GM18909 (cell line): Measurements from ENCODE around the gene DUS2.
A peak's percentile ranks its signal among the peaks of the same experiment; 100 is the strongest.
"Not testable (repeated sequence)": the region's sequence is repeated elsewhere in the genome, so short reads cannot be mapped to it uniquely, and the experiment has no call there.

Experiments
- ATAC-seq: cut with Tn5 transposase; IDR thresholded peaks from one replicate; pipeline ENCODE4 v1.9.1; 2021; ENCODE audit warnings: mild to moderate bottlenecking; ENCODE audit not compliant: unreplicated experiment, poor library complexity

The DUS2 gene

DNA sequence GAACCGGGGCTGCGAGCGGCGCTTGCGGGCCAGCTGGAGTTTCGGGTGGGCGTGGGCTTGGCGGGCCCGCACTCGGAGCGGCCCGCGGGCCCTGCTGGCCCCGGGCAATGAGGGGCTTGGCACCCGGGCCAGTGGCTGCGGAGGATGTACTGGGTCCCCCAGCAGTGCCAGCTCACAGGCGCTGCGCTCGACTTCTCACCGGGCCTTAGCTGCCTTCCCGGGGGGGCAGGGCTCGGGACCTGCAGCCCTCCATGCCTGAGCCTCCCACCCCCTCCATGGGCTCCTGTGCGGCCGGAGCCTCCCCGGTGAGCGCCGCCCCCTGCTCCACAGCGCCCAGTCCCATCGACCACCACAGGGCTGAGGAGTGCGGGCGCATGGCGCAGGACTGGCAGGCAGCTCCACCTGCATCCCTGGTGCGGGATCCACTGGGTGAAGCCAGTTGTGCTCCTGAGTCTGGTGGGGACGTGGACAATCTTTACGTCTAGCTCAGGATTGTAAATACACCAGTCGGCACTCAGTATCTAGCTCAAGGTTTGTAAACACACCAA is 24.8 kb upstream of the DUS2 start:
- not testable (repeated sequence) for ATAC-seq

DNA sequence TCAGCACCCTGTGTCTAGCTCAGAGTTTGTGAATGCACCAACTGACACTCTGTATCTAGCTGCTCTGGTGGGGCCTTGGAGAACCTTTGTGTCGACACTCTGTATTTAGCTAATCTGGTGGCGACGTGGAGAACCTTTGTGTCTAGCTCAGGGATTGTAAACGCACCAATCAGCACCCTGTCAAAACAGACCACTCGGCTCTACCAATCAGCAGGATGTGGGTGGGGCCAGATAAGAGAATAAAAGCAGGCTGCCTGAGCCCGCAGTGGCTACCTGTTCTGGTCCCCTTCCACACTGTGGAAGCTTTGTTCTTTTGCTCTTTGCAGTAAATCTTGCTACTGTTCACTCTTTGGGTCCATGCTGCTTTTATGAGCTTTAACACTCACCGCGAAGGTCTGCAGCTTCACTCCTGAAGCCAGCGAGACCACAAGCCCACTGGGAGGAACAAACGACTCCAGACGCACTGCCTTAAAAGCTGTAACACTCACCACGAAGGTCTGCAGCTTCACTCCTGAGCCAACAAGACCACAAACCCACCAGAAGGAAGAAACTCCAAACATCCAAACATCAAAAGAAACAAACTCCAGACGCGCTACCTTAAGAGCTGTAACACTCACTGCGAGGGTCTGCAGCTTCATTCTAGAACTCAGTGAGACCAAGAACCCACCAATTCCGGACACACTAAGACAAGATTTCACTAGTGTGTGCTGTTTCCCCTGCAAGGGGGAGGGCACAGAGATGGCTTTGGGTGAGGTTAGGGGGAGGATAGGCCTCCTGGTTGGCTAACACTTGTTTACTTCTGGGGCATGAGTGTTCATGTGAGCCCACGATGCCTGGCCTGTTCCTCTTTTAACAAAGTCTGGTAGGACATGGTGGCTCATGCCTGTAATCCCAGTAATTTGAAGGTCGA is 24.1 kb upstream of the DUS2 start, which contains the start of gene DPEP2:
DPEP2 (minus strand) TSS at position 706 of the 910 bp plus-strand sequence. CDS start 6,272 bp downstream, outside the sequence.
- ATAC-seq = not testable (repeated sequence)

DNA sequence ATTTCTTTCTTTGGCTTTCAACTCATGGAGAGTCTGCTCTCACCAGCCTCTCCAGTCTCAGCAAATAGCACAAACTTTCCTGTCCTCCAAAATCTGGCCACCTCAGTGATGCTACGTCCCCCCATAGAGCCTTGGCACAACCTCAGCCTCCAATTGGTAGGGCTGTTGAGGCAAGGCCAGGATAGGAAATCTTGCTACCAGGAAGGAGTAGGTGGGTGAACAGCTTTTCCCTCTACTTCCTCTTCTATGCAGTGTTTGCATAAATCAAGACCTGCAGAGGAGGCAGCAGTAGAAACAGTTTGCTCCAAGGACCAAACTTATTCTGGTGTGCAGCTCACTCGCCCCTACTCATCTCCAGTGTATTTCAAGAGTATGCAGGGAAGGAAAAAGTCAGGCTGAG is 23.1 kb upstream of the DUS2 start:
- no peak for ATAC-seq

DNA sequence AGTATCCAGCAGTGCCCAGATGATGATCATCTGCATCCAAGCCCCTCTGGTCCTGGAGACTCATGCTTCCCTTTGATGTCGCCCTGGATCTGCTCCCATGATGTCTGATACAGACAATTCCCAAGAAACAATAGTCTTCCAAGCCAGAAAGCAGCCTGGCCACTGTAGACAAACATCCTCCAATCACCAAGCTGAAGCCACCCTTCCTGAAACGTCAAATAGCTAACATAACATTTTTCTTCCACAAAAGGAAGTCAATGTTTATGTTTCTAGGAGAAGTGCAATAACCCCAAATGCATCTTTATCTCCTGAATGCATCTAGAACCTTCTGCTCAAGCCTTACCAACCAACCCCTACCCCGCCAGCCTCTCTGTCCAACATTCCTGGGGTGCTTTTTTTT is 22.6 kb upstream of the DUS2 start:
- ATAC-seq = no peak

DNA sequence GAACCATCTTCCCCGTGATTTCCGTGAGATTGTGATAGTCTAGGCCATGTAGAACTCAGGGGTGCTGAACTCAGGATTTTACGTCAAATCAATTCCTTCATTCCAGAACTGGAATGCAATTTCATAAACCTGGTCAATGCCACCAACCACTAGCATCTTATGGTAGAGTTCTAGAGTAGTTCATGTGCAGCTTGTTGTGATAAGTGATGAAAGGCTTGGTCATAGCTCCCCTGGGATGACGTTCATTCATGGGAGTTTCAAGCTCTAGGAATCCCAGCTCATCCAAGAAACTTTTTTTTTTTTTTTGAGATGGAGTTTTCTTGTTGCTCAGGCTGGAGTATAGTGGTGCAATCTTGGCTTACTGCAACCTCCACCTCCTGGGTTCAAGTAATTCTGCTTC is 20.1 kb upstream of the DUS2 start:
- ATAC-seq = no peak

DNA sequence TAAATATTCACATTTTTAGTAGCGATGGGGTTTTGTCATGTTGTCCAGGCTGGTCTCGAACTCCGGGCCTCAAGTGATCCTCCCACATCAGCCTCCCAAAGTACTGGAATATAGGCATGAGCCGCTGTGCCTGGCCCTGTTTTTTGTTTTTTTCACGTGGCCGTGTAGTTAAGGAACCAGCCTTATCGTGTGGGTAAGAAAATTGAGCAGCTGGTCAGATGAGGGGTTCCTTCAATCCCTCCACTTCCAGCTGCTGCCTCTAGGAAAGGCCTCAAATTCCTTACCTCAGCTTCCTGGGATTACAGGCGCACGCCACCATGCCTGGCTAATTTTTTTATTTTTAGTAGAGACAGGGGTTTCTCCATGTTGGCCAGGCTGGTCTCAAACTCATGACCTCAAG is 17.9 kb upstream of the DUS2 start:
- ATAC-seq = no peak

DNA sequence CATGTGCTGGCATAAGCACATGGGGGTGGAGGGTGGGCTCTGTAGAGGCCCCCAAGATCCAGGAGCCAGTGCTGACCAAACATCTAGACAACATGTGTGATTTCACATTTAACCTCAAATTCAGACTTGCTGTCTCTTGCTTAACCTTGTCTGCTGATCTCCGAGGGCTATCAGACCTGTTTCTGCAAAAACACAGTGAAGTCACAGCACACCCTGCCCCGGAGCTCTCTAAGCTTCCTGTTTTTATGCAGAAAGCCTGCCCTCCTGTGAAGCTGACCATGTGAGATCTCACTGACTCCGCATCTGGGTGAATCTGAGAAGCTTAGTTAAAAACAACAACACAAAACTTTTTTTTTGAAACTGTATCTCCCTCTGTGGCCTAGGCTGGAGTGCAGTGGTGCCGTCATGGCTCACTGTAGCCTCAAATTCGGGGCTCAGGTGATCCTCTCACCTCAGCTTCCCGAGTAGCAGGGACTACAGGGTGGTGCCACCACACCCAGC is 17.2 kb upstream of the DUS2 start:
- no peak for ATAC-seq

DNA sequence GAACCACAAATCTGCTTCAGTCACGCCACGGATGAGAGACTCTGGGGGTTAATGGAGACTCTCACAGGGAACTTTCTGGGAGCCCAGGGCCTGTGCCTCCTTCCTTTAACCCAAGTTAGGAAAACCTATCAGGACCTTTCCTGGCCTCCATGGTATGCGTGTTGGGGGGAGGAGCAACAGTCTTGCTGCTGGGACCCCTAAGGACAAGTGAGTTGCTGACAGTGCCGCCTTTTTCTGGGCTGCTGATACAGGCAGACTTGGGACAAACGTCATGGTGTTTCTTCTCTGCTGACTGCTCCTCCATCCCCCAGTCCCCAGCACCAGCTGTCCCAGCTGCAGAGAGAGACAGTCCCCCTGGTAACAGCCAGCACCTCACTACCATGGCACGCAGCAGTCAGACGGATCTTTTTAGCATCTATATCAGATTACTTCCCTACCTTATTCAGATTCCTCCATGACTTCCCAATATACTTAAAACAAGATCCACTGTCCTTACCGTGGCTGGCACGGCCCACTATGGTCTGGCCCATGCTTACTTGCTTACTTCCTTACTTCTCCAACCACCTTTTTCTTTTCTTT is 13.8 kb upstream of the DUS2 start:
- no peak for ATAC-seq

DNA sequence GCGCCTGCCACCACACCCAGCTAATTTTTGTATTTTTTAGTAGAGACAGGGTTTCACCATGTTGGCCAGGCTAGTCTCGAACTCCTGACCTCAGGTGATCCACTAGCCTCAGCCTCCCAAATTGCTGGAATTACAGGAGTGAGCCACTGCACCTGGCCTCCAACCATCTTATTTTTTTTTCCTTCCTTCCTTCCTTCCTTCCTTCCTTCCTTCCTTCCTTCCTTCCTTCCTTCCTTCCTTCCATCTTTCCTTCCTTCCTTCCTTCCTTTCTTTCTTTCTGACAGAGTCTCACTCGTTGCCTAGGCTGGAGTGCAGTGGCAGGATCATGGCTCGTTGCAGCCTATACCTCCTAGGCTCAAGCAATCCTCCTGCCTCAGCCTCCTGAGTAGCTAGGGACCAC is 13.2 kb upstream of the DUS2 start:
- not testable (repeated sequence) for ATAC-seq

DNA sequence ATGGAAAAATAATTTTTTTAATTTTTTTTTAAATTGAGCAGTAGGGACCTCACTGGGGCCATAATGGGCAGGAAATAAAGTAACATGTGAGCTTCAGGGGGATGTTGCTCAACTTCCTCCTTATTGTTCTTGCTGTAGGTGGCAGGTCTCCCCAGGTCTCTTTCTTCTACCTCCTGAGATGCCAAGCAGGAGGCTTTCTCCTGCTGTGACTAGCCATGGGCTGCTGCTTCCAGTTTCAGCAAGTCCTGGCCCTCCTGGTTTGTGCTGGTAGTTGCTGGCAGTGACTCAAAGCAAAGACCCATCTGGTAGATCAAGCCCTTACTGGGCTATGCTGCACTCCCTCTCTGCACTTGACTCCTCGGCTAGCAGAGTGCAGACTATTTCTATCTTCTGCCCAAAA is 9.6 kb upstream of the DUS2 start:
- no peak for ATAC-seq

DNA sequence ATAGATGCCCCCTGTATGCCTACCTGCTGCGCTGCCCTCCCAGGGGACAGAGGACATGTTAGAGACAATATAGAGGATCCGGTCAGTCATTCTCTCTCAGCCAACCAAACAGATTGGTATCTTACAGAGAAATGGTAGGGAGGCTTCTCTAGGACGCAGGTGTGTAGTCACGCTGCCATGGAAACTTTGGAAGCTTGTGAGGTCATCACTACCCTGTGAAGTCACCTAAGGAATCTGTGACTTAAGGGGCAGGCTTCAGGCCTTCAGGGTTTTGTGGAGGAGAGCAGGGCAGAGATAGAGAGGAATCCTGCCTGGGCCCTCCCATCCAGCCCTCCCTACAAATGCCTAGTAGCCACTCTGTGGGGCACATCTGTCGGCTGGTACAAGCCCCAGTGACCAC is 7.4 kb upstream of the DUS2 start, which contains the start of gene DPEP2NB:
DPEP2NB (minus strand) TSS at position 231 of the 400 bp plus-strand sequence; CDS start at position 90, 141 bp downstream.
- ATAC-seq = no peak

DNA sequence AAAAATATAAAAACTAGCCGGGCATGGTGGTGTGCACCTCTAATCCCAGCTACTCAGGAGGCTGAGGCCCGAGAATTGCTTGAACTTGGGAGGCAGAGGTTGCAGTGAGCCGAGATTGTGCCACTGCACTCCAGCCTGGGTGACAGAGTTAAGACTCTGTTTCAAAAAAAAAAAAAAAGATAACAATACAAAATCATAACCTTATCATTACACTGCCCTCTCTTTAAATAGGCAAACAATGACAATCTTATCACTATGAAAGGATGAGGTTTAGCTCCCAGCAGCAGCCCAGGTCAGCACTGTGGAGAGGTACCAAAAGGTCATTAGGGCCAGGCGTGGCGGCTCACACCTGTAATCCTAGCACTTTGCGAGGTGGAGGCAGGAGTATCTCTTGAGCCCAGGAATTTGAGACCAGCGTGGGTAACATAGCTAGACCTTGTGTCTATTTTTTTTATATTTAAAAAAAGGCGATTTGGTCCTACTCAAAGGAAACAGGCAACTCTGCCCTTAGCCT is 3.9 kb upstream of the DUS2 start:
- ATAC-seq = no peak

DNA sequence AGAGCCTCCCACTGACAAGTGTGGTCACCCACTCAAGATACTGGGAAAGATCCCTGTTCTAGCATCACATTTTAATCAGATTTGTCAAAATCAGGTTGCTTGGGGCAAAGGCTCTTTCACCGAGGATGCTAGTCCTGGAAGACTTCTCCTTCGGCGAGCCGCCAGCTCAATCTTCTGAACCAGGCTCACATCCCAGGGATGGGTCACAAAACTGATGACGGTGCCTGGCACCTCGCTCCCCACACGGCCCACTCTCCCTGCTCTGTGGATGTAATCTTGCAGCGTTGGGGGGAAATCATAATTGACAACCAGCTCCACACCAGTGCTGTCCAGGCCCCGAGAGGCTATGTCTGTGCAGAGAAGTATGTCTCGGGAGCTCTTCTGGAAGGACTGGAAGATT is 1.6 kb upstream of the DUS2 start:
- no peak for ATAC-seq

DNA sequence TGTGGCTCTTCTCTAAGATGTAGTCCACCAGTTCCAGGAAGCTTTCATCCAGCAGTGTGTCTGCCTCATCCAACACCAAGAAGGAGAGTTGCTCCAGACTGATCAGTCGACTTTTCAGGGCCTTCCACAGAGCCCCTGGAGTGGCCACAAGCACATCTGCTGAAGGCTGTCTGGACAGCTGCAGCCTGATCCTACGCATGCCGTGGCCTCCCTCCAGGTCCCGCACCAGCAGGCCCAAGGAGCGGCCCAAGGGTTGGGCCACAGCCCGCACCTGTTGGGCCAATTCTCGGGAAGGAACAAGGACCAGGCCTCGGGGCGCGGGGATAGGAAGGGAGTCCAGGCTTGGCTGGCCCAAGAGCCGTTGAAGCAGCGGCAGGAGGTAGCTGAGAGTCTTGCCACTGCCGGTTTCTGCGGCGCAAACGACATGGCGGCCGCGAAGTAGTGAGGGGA is 781 bp upstream of the DUS2 start:
- ATAC-seq = peak; percentile 7

DNA sequence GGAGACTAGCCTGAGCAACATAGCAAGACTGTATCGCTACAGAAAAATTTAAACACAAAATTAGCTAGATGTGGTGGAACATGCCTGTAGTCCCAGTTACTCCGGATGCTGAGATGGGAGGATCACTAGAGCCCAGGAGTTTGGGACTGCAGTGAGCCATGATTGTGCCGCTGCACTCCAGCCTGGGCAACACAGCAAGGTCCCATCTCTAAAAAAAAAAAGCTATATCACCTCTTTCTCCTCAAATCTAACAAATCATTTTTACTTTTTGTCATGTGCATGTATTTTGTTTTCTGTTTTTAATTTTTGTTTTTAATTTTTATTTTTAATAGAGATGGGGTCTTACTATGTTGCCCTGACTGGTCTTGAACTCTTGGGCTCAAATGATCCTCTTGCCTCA is 5.9 kb downstream of the DUS2 start:
- ATAC-seq = no peak

DNA sequence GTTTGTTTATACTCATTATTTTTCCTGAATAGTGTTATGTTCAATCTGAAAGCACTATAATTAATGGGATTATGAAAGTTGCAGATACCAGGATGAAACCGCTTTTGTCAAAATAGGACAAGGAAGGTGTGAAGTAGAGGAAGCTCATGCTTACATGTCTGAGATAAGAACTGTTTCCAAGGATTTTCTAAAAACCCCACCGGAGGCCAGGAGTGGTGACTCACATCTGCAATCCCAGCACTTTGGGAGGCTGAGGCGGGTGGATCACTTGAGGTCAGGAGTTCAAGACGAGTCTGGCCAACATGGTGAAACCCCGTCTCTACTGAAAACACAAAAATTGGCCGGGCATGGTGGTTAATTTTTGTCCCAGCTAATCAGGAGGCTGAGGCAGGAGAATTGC is 7.0 kb downstream of the DUS2 start:
- ATAC-seq = not testable (repeated sequence)

DNA sequence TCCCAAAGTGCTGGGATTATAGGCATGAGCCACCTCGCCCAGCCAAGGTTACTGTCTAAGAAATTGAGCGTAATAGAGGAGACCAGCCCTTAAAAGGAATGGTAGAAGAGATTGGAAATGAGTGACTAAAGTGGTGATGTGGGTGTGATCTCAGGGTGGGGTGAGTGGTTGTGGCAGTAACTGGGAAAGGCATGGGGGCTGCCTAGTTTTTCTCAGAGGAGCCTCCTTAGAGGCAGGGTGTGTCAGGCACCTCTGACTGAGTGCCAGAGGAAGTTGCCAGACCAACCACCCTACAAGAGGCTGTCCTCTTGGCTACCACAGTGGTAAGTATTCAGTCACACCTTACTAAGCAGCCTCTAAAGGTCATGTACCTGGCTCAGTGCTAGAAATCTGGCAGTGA is 8.9 kb downstream of the DUS2 start:
- ATAC-seq = no peak

DNA sequence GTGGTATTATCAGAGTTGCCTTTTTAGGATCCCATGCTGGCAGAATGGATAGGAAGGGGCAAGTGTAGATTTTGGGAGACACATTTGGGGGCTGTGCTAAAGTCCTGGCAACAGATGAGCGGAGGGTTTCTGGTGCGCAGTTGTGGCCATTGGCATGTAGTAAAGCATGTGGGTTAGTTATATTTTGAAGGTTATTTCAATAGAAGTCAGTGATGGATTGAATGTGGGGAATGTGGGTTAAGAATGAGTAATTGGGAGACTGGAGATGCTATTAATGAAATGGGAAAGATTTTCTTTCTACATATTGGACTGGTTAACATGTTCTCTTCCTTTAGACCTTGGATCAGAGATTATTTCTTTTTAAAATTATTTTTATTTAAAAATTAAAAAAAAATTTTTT is 10.0 kb downstream of the DUS2 start:
- ATAC-seq = no peak

DNA sequence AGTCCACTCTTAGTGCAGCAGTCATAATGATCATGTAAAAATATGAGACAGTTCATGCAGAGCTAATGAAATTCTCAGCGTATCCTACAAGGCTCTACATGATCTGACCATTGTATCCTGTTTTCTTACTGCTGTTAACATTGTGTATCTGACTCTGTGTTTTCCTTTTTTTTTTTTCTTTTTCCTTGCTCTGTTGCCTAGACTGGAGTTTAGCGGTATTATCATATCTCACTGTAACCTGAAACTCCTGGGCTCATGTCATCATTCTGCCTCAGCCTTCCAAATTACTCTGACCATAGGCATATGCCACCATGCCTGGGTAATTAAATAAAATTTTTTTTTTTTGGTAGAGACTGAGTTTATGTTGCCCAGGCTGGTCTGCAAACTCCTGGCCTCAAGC is 12.1 kb downstream of the DUS2 start:
- no peak for ATAC-seq

DNA sequence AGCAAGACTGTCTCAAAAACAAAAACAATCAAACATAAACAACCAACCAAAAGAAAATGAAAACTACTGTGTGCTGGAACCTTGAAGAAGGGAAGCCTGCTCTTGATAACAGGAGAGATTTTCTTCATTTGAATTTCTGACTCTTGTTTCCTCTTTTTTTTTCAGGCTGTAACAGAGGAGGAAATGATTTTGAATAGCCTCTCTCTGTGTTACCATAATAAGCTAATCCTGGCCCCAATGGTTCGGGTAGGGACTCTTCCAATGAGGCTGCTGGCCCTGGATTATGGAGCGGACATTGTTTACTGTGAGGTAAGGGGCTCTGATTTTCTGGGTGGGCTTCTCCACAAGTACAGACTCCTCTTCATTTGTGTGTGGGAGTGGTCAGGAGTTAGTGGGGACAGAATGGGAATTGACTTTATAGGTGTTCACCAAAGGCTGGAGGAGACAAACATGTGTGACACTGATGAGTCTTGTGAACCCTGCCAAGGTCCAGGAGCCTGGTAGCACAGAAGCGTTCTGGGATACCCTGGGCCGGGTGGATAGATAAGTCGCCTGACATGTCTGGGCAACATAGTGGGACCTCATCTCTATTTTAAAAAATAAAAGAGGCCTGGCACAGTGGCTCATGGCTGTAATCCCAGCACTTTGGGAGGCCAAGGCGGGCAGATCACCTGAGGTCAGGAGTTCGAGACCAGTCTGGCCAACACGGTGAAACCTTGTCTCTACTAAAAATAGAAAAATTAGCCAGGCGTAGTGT is 14.9 kb downstream of the DUS2 start:
- no peak for ATAC-seq
